AG09319 (cell line): ENCODE data around the gene GNAI3.

ENCODE experiments used
- DNase-seq: peaks from one replicate; pipeline ENCODE4 v3.0.0-alpha.2; 2010; ENCODE audit warnings: low read depth; ENCODE audit errors: extremely low read depth
- TF ChIP-seq, protein P1 (sequence below): IDR thresholded peaks from 2 replicates; pipeline ENCODE4 v1.5.1; 2011; ENCODE audit warnings: low read depth, mild to moderate bottlenecking, inconsistent platforms, low read length, moderate library complexity

The GNAI3 gene

GRCh38 chr1:109514846-109515245 is 33.6 kb upstream of the GNAI3 start:
- DNase-seq = no peak
- TF ChIP-seq, protein P1, sequence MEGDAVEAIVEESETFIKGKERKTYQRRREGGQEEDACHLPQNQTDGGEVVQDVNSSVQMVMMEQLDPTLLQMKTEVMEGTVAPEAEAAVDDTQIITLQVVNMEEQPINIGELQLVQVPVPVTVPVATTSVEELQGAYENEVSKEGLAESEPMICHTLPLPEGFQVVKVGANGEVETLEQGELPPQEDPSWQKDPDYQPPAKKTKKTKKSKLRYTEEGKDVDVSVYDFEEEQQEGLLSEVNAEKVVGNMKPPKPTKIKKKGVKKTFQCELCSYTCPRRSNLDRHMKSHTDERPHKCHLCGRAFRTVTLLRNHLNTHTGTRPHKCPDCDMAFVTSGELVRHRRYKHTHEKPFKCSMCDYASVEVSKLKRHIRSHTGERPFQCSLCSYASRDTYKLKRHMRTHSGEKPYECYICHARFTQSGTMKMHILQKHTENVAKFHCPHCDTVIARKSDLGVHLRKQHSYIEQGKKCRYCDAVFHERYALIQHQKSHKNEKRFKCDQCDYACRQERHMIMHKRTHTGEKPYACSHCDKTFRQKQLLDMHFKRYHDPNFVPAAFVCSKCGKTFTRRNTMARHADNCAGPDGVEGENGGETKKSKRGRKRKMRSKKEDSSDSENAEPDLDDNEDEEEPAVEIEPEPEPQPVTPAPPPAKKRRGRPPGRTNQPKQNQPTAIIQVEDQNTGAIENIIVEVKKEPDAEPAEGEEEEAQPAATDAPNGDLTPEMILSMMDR = no peak

DNA sequence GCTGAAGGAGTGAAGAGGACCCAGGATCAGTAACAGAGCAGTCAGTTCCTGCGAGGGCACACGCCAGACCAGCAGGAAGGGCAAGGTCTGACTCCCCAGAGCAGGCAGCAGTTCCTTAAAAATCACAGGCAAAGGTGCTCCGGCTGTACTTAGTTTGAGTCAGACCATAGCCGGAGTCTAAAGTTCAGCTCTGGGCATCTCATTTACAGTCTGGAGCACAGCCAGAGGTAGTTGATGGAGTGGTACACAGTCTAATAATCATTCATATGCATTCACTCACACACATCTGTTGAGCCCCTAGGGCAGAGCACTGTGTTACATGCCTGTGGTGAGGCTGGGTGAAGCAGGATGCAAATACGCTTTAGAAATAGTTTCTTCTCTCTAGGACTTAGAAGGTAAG is 31.5 kb upstream of the GNAI3 start:
- TF ChIP-seq, protein P1 = no peak
- DNase-seq = no peak

DNA sequence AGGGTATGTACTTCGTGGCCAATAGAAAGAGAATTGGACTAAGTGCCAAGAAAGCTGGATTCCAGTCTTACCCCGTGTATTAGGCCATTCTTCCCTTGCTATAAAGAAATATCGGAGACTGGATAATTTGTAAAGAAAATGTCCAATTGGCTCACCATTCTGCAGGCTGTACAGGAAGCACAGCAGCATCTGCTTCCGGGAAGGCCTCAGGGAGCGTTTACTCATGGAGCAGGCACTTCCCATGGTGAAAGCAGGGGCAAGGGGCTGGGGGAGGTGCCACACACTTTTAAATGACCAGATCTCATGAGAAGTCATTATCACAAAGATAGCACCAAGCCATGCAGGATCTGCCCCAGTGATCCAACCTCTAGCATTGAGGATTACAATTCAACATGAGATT is 31.1 kb upstream of the GNAI3 start:
- DNase-seq = no peak
- TF ChIP-seq, protein P1 = no peak

- TF ChIP-seq, protein P1 = no peak
- DNase-seq = no peak
Observed at GRCh38 chr1:109521002-109521951, 27.1 kb upstream of the GNAI3 start.

- DNase-seq = no peak
- TF ChIP-seq, protein P1 = no peak
Observed at GRCh38 chr1:109522026-109522425, 26.4 kb upstream of the GNAI3 start.

- no peak for DNase-seq
- TF ChIP-seq, protein P1 = no peak
Observed at GRCh38 chr1:109523706-109524105, 24.7 kb upstream of the GNAI3 start.

GRCh38 chr1:109527098-109527811 is 21.2 kb upstream of the GNAI3 start:
- TF ChIP-seq, protein P1 = no peak

More at GRCh38 chr1:109527098-109527811, 21.2 kb upstream of the GNAI3 start:
- no peak for DNase-seq
